ENCODE data around the gene LRP1-AS. TPM values are rescaled to one million over a fixed set of nuclear protein-coding genes. Genes with fewer than 3 reads are reported as not detected.
A peak's percentile ranks its signal among the peaks of the same experiment; 100 is the strongest.

The LRP1-AS gene
- total RNA-seq, 1 experiment from 2014 or later: not detected

DNA sequence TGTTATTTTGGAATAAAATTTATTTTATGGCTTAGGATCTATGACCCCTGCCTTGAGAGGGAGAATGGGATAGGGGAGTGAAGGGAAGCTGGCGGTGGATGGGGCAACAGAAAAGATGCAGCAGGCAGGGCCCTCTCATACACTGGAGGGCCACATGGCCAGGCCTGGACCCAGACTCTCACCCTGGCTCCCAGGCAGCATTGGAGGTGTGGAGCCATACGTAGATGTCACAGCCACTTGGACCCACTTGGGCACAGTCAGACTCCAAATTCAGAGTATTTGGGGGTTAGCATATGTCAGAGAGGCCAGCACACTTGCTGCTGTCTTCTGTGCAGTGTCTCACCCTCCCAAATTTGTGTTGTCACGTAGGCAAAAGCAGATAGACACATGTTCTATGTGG lies 52.0 kb downstream of the LRP1-AS start:
- H3K27me3 Mint-ChIP-seq (ENCODE audit: unreplicated experiment): no peaks in the 10 kb centered on the region
- H3K4me1 Mint-ChIP-seq (ENCODE audit: low read depth, unreplicated experiment): peaks cover 35% of the 10 kb centered on the region
- intact Hi-C loops (cut with micrococcal nuclease; ENCODE audit: unreplicated experiment): no loop called here
- peak overlapping the region; percentile 23 for H3K27ac Mint-ChIP-seq (ENCODE audit: unreplicated experiment)
- no peak overlapping the region for H3K4me3 Mint-ChIP-seq (ENCODE audit: low read depth, unreplicated experiment)
- BruUV-seq (replicated peaks): no TSS peak
- CTCF ChIA-PET: no interaction called here
- TF ChIP-seq, protein P1, sequence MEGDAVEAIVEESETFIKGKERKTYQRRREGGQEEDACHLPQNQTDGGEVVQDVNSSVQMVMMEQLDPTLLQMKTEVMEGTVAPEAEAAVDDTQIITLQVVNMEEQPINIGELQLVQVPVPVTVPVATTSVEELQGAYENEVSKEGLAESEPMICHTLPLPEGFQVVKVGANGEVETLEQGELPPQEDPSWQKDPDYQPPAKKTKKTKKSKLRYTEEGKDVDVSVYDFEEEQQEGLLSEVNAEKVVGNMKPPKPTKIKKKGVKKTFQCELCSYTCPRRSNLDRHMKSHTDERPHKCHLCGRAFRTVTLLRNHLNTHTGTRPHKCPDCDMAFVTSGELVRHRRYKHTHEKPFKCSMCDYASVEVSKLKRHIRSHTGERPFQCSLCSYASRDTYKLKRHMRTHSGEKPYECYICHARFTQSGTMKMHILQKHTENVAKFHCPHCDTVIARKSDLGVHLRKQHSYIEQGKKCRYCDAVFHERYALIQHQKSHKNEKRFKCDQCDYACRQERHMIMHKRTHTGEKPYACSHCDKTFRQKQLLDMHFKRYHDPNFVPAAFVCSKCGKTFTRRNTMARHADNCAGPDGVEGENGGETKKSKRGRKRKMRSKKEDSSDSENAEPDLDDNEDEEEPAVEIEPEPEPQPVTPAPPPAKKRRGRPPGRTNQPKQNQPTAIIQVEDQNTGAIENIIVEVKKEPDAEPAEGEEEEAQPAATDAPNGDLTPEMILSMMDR (IDR thresholded peaks at IDR 0.05; ENCODE audit: unreplicated experiment): no peak
- peaks cover 88% of the 10 kb centered on the region for H3K36me3 Mint-ChIP-seq (ENCODE audit: insufficient read depth, unreplicated experiment)
- no peak for DNase-seq
- no peaks in the 10 kb centered on the region for H3K9me3 Mint-ChIP-seq (ENCODE audit: low read depth, unreplicated experiment)

Small RNAs within 50 kb of the gene (microRNA-seq; reads per million reads assigned to microRNA genes)
- 1.8 reads per million for gene MIR1228

Other genes starting within 250 kb of the LRP1-AS start
- gene SDR9C7, start 213.2 kb downstream of the LRP1-AS start, total RNA-seq (2022): not detected in 2 replicates
- gene RDH16, start 190.0 kb downstream of the LRP1-AS start, total RNA-seq (2022): 0.24 and 0.28 TPM in 2 replicates
- gene ZBTB39, start 141.1 kb downstream of the LRP1-AS start, total RNA-seq (2022): 10.8 and 11.0 TPM in 2 replicates
- not detected in 2 replicates for gene TAC3, start 131.1 kb downstream of the LRP1-AS start, total RNA-seq (2022)
- gene MYO1A, start 97.5 kb downstream of the LRP1-AS start, total RNA-seq (2022): 0.31 and 1.5 TPM in 2 replicates
- gene NEMP1, start 68.8 kb downstream of the LRP1-AS start, total RNA-seq (2022): 60.4 and 63.2 TPM in 2 replicates
- 21.3 and 25.6 TPM in 2 replicates for gene NAB2, start 58.5 kb downstream of the LRP1-AS start, total RNA-seq (2022)
- gene STAT6, start 36.3 kb downstream of the LRP1-AS start, total RNA-seq (2022): 213 and 243 TPM in 2 replicates
- 12.4 and 16.6 TPM in 2 replicates for gene LRP1, start 19.1 kb downstream of the LRP1-AS start, total RNA-seq (2022)
- 2.0 and 4.1 TPM in 2 replicates for gene NXPH4, start 69.2 kb upstream of the LRP1-AS start, total RNA-seq (2022)
- gene SHMT2, start 82.1 kb upstream of the LRP1-AS start, total RNA-seq (2022): 203 and 243 TPM in 2 replicates
- 5.0 and 7.0 TPM in 2 replicates for gene STAC3, start 103.6 kb upstream of the LRP1-AS start, total RNA-seq (2022)

Measured in Calu3 (cell line).